ENCODE results near the gene PDE6H. TPM values are rescaled to one million over a fixed set of nuclear protein-coding genes. Genes with fewer than 3 reads are reported as not detected.

The PDE6H gene
- total and polyA plus RNA-seq, 2 of the 8 experiments (the other 6 are each of a cell fraction or from before 2014, with no cell fraction given), result not detected

GRCh38 chr12:14950421-14950820 is 22.4 kb upstream of the PDE6H start:
- H3K4me2 ChIP-seq (ENCODE audit: insufficient read depth in 1 of 2, low read depth in 2 of 2, low read length in 2 of 2), result no peak overlapping the region
- no peaks in the 10 kb centered on the region for H3K27me3 ChIP-seq (replicated peaks in 1 of 4; ENCODE audit: control insufficient read depth in 3 of 4, extremely low read depth in 1 of 4, insufficient read depth in 3 of 4, low read length in 3 of 4)
- H3K79me2 ChIP-seq (ENCODE audit: control insufficient read depth in 1 of 2, insufficient read depth in 2 of 2, low read length in 2 of 2), result no peaks in the 10 kb centered on the region
- no peak overlapping the region for H3K27ac ChIP-seq (ENCODE audit: low read depth, low read length)
- H2BK20ac ChIP-seq (ENCODE audit: low read length), result no peak overlapping the region
- no peak overlapping the region for H2BK5ac ChIP-seq (ENCODE audit: low read depth, low read length)
- TF ChIP-seq JUN (IDR thresholded peaks at IDR 0.05; ENCODE audit: low read depth, low read length) (no peak), JUND (IDR thresholded peaks at IDR 0.05; ENCODE audit: low read length) (no peak), SP1 (IDR thresholded peaks at IDR 0.05; ENCODE audit: low read depth, low read length) (no peak)
- 91% methylated on average over 4 of the region's 4 CpGs; no CpG with 5 or more reads in 1 of the 2 experiments for WGBS, 2 experiments (ENCODE audit: extremely low coverage in 1 of 2, insufficient coverage in 1 of 2, insufficient read length in 1 of 2, insufficient replicate concordance in 2 of 2, low coverage in 1 of 2, low lambda C conversion rate in 2 of 2, missing lambda C conversion rate in 1 of 2)
- POLR2A ChIA-PET (ENCODE audit: partially characterized antibody), result no interaction called here
- CTCF ChIA-PET (ENCODE audit: partially characterized antibody), result interaction anchor here (0.7 to 1.5 kb wide), 3 partner anchors 15 to 106 kb away, joined by 3 read pairs; no protein-coding TSS in a partner anchor
- H3K4ac ChIP-seq (replicated peaks; ENCODE audit: insufficient read length, low read depth, low read length), result no peak overlapping the region
- H3K79me1 ChIP-seq (ENCODE audit: low read depth, low read length), result no peaks in the 10 kb centered on the region
- no peaks in the 10 kb centered on the region for H4K20me1 ChIP-seq (replicated peaks in 1 of 2; ENCODE audit: control insufficient read depth in 1 of 2, insufficient read depth in 2 of 2, low read length in 2 of 2)
- no peak overlapping the region for H3K18ac ChIP-seq (ENCODE audit: extremely low read depth, low read length)
- H3K9me3 ChIP-seq (ENCODE audit: insufficient read depth in 2 of 2, low read depth in 1 of 2, low read length in 1 of 2), result no peaks in the 10 kb centered on the region
- no peak overlapping the region for H2BK120ac ChIP-seq (replicated peaks; ENCODE audit: low read depth, low read length)
- H3K9ac ChIP-seq (replicated peaks in 1 of 4; ENCODE audit: extremely low read depth in 1 of 4, low read depth in 3 of 4, low read length in 3 of 4), result no peak overlapping the region
- no peak overlapping the region for H2BK12ac ChIP-seq (ENCODE audit: low read depth, low read length)
- H3K56ac ChIP-seq (replicated peaks; ENCODE audit: insufficient read length, low read depth, low read length), result no peak overlapping the region
- no peaks in the 10 kb centered on the region; the same call in 1 of the 2 replicates for H3K23me2 ChIP-seq (ENCODE audit: low read depth, low read length)
- DNase-seq (ENCODE audit: low read depth in 1 of 2, low spot score in 2 of 2) (no peak), FAIRE-seq (no peak)
- H2AFZ ChIP-seq (ENCODE audit: low read length), result no peak overlapping the region
- H4K91ac ChIP-seq (replicated peaks; ENCODE audit: insufficient read length, low read length), result no peak overlapping the region
- no peak overlapping the region for H2BK15ac ChIP-seq (ENCODE audit: low read length)
- H3K23ac ChIP-seq (ENCODE audit: insufficient read length), result no peak overlapping the region
- H4K5ac ChIP-seq (ENCODE audit: insufficient read length, low read depth, low read length), result no peak overlapping the region
- no peaks in the 10 kb centered on the region for H3K36me3 ChIP-seq (ENCODE audit: control insufficient read depth in 2 of 4, insufficient read depth in 4 of 4, low read length in 3 of 4)
- H3K4me1 ChIP-seq (replicated peaks in 1 of 4; ENCODE audit: control insufficient read depth in 3 of 4, insufficient read depth in 4 of 4, low read length in 3 of 4), result peaks cover 0 to 4% (median 0%) of the 10 kb centered on the region in 4 experiments; a peak in 1 of 7 replicates
- no peak overlapping the region for H3K4me3 ChIP-seq (ENCODE audit: extremely low read depth in 1 of 4, insufficient read depth in 2 of 4, low read depth in 3 of 4, low read length in 4 of 4)
- no peak overlapping the region for H2AK5ac ChIP-seq (ENCODE audit: low read depth, low read length)
- no peak overlapping the region for H3K14ac ChIP-seq (ENCODE audit: insufficient read length)
- no peak overlapping the region for H4K8ac ChIP-seq (ENCODE audit: extremely low read depth, insufficient read depth, low read length)

All from H1 (cell line).